GM12878 (cell line): ENCODE data around the gene SMIM7. TPM values are rescaled to one million over a fixed set of nuclear protein-coding genes. Genes with fewer than 3 reads are reported as not detected.
A peak's percentile ranks its signal among the peaks of the same experiment; 100 is the strongest.

Experiments used
- ASH2L ChIP-seq: fragments of 300-600, 200-600 bp; sonication (generic); IDR thresholded peaks from 2 replicates; pipeline ENCODE4 v1.6.1; 2017; ENCODE audit warnings: low read depth, mild to moderate bottlenecking, borderline replicate concordance
- CREM ChIP-seq: IDR thresholded peaks from 2 replicates; pipeline ENCODE4 v1.6.1; 2014; ENCODE audit warnings: antibody characterized with exemption, low read depth
- HCFC1 ChIP-seq: fragments of 150-350 bp; IDR thresholded peaks from 2 replicates; pipeline ENCODE4 v1.6.1; 2014; ENCODE audit warnings: low read length
- MTA3 ChIP-seq: IDR thresholded peaks from 2 replicates; pipeline ENCODE4 v1.6.1; 2012; ENCODE audit warnings: low read length, inconsistent platforms, borderline replicate concordance
- MYB ChIP-seq: fragments of 150-350 bp; IDR thresholded peaks from 2 replicates; pipeline ENCODE4 v1.6.1; 2014; ENCODE audit warnings: mild to moderate bottlenecking, low read depth, low read length, borderline replicate concordance
- POLR2AphosphoS2 ChIP-seq: IDR thresholded peaks from 2 replicates; pipeline ENCODE4 v1.6.1; 2011; ENCODE audit warnings: low read depth, mild to moderate bottlenecking, low read length, improper control_type of control experiment, moderate library complexity
- RAD21 ChIP-seq: IDR thresholded peaks from 2 replicates; pipeline ENCODE4 v1.6.1; 2011; ENCODE audit warnings: mild to moderate bottlenecking, low read depth, low read length, moderate library complexity; ENCODE audit not compliant: insufficient read depth
- RFX5 ChIP-seq: IDR thresholded peaks from 2 replicates; pipeline ENCODE4 v1.6.1; 2011; ENCODE audit warnings: low read depth, low read length, improper control_type of control experiment
- SMAD1 ChIP-seq: fragments of 450-650 bp; IDR thresholded peaks from 2 replicates; pipeline ENCODE4 v1.6.1; 2018; ENCODE audit warnings: mild to moderate bottlenecking, low read depth; ENCODE audit not compliant: partially characterized antibody
- SPI1 ChIP-seq: IDR thresholded peaks from 2 replicates; pipeline ENCODE4 v1.6.1; 2011; ENCODE audit warnings: low read depth, mild to moderate bottlenecking, low read length, moderate library complexity, borderline replicate concordance; ENCODE audit not compliant: insufficient read depth
- WRNIP1 ChIP-seq: IDR thresholded peaks from 2 replicates; pipeline ENCODE4 v1.6.1; 2011; ENCODE audit warnings: low read depth, low read length, improper control_type of control experiment, borderline replicate concordance
- YY1 ChIP-seq: IDR thresholded peaks from 2 replicates; pipeline ENCODE4 v1.6.1; 2011; ENCODE audit warnings: low read depth, mild to moderate bottlenecking, low read length
- ZNF384 ChIP-seq: IDR thresholded peaks from 2 replicates; pipeline ENCODE4 v1.6.1; 2012; ENCODE audit warnings: low read depth, mild to moderate bottlenecking, low read length, improper control_type of control experiment, borderline replicate concordance
- polyA plus RNA-seq, 11 experiments: library from polyadenylated mRNA; depleted of rRNA in 4 of 11; unstranded in 6 of 11; stranded (reverse) in 5 of 11; fragments of >200 nt; fragmentation: Nextera tagmentation in 4 of 11; fragmentation: Illumina TruSeq in 1 of 11; extraction: Ambion mirVana in 4 of 11; extraction: Trizol in 1 of 11; gene quantifications; 1 replicate in 1 of 11; 2 replicates in 10 of 11; pipeline versions ENCODE4 v1.2.1 to v1.2.3, GENCODE V29; 2011 to 2016; ENCODE audit warnings: inconsistent platforms in 2 of 11, missing spikeins in 2 of 11, low read depth in 1 of 11
- total RNA-seq, 4 experiments: library from RNA; depleted of rRNA in 3 of 4; stranded (reverse); fragments of >200 nt in 3 of 4; fragmentation: Illumina TruSeq in 1 of 4; extraction: Trizol in 1 of 4; gene quantifications; 2 replicates each; pipeline versions ENCODE4 v1.2.1 to v1.2.3, GENCODE V29; 2013 to 2021
- TF ChIP-seq, protein P1 (sequence below): fragments of 450-650 bp; conservative IDR thresholded peaks from 2 replicates; pipeline ENCODE4 v1.6.1; 2017; ENCODE audit warnings: mild to moderate bottlenecking, moderate library complexity
- TF ChIP-seq, protein P2 (sequence below), 3 experiments: IDR thresholded peaks in 2 of 3; conservative IDR thresholded peaks in 1 of 3; 2 replicates each; pipeline ENCODE4 v1.5.1; 2011; ENCODE audit warnings: low read depth in 3 of 3, low read length in 3 of 3, mild to moderate bottlenecking in 3 of 3, control low read depth in 2 of 3, moderate library complexity in 2 of 3, inconsistent platforms in 1 of 3, mixed read lengths in 1 of 3; ENCODE audit not compliant: control insufficient read depth in 2 of 3, insufficient read depth in 1 of 3; ENCODE audit errors: extremely low read depth in 1 of 3
- TF ChIP-seq, protein P3 (sequence below): fragments of 450-650 bp; formaldehyde crosslinking; IDR thresholded peaks from 2 replicates; pipeline ENCODE4 v1.4.0; 2020; ENCODE audit warnings: mild to moderate bottlenecking, moderate library complexity
- TF ChIP-seq, protein P4 (sequence below): fragments of 450-650 bp; IDR thresholded peaks from 2 replicates; pipeline ENCODE4 v1.6.1; 2017; ENCODE audit warnings: mild to moderate bottlenecking
- TF ChIP-seq, protein P5 (sequence below): IDR thresholded peaks from 2 replicates; pipeline ENCODE4 v1.6.1; 2012; ENCODE audit warnings: low read depth, low read length, improper control_type of control experiment

SMIM7 gene
- total and polyA plus RNA-seq, 10 of the 15 experiments (the other 5 are each of a cell fraction or from before 2014, with no cell fraction given), result 45.7 to 170 (median 70.8) TPM

DNA sequence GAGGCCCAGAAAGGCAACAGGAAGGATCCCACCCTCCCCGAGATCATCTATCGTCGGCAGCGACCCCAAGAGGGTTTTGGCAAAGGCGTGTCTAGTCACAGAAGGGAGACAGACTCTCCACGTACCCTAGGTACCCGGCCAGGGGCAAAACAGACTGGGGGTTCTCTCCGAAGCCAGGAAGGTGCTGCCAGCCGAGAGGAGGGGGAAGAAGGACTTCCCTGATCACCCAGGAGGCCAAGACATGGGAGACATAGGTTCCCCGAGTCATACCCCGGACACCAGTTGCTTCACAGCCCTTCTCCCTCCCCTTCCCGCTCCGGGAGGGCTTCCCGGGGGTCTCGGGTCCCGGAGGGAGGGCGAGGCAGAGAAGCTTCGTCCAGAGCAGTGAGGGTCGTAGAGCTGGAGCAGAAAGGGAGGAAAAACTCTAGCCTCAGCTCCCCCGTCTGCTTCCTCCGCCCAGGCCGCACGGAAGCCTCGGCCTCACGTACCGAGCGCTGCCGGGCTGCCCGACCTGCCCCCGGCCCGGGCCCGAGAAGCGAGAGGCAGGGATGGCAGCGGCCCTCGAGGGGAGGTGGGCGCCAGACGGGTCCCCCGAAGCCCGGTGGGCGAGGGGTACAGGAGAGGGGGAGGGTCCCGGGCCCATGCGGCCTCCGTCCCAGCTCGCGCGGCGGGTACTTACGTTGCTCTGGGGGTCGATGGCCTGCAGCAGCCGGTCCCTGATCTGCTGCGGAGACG lies 32.6 kb downstream of the SMIM7 start (continued):
- TF ChIP-seq MTA3 (no peak), POLR2AphosphoS2 (no peak), HCFC1 (no peak), CREM (no peak), ZNF384 (no peak), ASH2L (no peak), RAD21 (no peak), WRNIP1 (peak; percentile 59; the same call in 1 of the 2 replicates), RFX5 (no peak), SPI1 (no peak), YY1 (0 out of 2 replicates have a peak, but pooled peaks have one; percentile 19), MYB (no peak), SMAD1 (no peak)
- TF ChIP-seq, protein P1, sequence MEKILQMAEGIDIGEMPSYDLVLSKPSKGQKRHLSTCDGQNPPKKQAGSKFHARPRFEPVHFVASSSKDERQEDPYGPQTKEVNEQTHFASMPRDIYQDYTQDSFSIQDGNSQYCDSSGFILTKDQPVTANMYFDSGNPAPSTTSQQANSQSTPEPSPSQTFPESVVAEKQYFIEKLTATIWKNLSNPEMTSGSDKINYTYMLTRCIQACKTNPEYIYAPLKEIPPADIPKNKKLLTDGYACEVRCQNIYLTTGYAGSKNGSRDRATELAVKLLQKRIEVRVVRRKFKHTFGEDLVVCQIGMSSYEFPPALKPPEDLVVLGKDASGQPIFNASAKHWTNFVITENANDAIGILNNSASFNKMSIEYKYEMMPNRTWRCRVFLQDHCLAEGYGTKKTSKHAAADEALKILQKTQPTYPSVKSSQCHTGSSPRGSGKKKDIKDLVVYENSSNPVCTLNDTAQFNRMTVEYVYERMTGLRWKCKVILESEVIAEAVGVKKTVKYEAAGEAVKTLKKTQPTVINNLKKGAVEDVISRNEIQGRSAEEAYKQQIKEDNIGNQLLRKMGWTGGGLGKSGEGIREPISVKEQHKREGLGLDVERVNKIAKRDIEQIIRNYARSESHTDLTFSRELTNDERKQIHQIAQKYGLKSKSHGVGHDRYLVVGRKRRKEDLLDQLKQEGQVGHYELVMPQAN, result peak; percentile 49; the same call in 1 of the 2 replicates
- TF ChIP-seq, protein P2, sequence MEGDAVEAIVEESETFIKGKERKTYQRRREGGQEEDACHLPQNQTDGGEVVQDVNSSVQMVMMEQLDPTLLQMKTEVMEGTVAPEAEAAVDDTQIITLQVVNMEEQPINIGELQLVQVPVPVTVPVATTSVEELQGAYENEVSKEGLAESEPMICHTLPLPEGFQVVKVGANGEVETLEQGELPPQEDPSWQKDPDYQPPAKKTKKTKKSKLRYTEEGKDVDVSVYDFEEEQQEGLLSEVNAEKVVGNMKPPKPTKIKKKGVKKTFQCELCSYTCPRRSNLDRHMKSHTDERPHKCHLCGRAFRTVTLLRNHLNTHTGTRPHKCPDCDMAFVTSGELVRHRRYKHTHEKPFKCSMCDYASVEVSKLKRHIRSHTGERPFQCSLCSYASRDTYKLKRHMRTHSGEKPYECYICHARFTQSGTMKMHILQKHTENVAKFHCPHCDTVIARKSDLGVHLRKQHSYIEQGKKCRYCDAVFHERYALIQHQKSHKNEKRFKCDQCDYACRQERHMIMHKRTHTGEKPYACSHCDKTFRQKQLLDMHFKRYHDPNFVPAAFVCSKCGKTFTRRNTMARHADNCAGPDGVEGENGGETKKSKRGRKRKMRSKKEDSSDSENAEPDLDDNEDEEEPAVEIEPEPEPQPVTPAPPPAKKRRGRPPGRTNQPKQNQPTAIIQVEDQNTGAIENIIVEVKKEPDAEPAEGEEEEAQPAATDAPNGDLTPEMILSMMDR (IDR thresholded peaks at IDR 0.05 in 2 of 3, conservative IDR thresholded peaks at IDR 0.05 in 1 of 3; ENCODE audit: control insufficient read depth in 2 of 3, extremely low read depth in 1 of 3, insufficient read depth in 1 of 3, low read depth in 3 of 3, low read length in 3 of 3), result peak in 1 of 3 experiments; percentile 3; a peak in 1 of 6 replicates
- TF ChIP-seq, protein P3, sequence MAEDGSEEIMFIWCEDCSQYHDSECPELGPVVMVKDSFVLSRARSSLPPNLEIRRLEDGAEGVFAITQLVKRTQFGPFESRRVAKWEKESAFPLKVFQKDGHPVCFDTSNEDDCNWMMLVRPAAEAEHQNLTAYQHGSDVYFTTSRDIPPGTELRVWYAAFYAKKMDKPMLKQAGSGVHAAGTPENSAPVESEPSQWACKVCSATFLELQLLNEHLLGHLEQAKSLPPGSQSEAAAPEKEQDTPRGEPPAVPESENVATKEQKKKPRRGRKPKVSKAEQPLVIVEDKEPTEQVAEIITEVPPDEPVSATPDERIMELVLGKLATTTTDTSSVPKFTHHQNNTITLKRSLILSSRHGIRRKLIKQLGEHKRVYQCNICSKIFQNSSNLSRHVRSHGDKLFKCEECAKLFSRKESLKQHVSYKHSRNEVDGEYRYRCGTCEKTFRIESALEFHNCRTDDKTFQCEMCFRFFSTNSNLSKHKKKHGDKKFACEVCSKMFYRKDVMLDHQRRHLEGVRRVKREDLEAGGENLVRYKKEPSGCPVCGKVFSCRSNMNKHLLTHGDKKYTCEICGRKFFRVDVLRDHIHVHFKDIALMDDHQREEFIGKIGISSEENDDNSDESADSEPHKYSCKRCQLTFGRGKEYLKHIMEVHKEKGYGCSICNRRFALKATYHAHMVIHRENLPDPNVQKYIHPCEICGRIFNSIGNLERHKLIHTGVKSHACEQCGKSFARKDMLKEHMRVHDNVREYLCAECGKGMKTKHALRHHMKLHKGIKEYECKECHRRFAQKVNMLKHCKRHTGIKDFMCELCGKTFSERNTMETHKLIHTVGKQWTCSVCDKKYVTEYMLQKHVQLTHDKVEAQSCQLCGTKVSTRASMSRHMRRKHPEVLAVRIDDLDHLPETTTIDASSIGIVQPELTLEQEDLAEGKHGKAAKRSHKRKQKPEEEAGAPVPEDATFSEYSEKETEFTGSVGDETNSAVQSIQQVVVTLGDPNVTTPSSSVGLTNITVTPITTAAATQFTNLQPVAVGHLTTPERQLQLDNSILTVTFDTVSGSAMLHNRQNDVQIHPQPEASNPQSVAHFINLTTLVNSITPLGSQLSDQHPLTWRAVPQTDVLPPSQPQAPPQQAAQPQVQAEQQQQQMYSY (CRISPR knock-in tag), result no peak
- TF ChIP-seq, protein P4, sequence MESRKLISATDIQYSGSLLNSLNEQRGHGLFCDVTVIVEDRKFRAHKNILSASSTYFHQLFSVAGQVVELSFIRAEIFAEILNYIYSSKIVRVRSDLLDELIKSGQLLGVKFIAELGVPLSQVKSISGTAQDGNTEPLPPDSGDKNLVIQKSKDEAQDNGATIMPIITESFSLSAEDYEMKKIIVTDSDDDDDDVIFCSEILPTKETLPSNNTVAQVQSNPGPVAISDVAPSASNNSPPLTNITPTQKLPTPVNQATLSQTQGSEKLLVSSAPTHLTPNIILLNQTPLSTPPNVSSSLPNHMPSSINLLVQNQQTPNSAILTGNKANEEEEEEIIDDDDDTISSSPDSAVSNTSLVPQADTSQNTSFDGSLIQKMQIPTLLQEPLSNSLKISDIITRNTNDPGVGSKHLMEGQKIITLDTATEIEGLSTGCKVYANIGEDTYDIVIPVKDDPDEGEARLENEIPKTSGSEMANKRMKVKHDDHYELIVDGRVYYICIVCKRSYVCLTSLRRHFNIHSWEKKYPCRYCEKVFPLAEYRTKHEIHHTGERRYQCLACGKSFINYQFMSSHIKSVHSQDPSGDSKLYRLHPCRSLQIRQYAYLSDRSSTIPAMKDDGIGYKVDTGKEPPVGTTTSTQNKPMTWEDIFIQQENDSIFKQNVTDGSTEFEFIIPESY, result no peak
- TF ChIP-seq, protein P5, sequence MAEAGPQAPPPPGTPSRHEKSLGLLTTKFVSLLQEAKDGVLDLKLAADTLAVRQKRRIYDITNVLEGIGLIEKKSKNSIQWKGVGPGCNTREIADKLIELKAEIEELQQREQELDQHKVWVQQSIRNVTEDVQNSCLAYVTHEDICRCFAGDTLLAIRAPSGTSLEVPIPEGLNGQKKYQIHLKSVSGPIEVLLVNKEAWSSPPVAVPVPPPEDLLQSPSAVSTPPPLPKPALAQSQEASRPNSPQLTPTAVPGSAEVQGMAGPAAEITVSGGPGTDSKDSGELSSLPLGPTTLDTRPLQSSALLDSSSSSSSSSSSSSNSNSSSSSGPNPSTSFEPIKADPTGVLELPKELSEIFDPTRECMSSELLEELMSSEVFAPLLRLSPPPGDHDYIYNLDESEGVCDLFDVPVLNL, result no peak
